HG03342 (cell line): ENCODE data around the gene KLK4.

ENCODE experiments used
- ATAC-seq: cut with Tn5 transposase; IDR thresholded peaks from one replicate; pipeline ENCODE4 v1.9.1; 2021; ENCODE audit warnings: mild to moderate bottlenecking, moderate library complexity; ENCODE audit not compliant: unreplicated experiment

Gene KLK4, protein sequence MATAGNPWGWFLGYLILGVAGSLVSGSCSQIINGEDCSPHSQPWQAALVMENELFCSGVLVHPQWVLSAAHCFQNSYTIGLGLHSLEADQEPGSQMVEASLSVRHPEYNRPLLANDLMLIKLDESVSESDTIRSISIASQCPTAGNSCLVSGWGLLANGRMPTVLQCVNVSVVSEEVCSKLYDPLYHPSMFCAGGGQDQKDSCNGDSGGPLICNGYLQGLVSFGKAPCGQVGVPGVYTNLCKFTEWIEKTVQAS

DNA sequence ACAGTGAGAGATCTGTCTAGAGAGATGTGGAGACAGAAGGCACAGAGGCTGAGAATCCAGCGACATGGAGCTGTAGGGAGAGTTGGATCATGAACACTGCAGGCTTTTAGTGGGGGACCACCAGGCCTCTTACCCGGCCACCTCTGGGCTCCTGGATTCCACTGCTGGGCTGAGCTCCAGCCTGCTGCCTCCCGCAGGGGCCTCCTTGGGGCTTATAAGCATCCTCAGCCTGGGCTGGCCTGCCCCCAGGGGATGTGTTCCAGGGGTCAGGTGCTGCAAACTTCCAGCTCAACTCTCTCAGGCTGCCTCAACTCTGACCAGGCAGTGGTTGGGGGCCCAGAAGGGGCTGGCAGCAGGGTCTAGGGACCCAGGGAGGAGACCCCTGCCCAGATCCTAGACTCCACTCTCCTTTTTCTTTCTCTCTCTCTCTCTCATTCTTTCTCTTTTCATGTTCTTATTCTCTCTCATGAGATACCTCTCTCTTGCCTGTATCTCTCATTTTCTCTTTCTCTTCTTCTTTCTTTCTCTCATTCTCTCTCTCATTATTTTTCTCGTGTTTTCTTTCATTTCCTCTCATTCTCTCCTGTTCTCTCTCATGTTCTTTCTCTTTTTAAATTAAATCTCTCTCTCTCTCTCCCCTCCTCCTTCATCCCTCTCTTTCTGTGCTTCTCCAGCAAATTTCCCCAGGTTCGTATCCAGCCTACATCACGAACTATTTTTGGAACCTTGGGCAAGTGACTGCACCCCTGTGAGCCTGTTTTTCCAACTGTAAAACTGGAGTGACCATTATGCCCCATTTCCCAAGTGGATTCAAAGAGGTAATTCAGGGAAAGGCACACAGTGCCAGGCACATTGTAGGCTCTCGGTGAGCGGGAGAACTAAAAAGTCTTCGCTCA, at the start of gene KLK4:
KLK4 (minus strand) TSS at position 190 of the 896 bp plus-strand sequence. CDS start 657 bp downstream, outside the sequence.
- ATAC-seq = no peak

DNA sequence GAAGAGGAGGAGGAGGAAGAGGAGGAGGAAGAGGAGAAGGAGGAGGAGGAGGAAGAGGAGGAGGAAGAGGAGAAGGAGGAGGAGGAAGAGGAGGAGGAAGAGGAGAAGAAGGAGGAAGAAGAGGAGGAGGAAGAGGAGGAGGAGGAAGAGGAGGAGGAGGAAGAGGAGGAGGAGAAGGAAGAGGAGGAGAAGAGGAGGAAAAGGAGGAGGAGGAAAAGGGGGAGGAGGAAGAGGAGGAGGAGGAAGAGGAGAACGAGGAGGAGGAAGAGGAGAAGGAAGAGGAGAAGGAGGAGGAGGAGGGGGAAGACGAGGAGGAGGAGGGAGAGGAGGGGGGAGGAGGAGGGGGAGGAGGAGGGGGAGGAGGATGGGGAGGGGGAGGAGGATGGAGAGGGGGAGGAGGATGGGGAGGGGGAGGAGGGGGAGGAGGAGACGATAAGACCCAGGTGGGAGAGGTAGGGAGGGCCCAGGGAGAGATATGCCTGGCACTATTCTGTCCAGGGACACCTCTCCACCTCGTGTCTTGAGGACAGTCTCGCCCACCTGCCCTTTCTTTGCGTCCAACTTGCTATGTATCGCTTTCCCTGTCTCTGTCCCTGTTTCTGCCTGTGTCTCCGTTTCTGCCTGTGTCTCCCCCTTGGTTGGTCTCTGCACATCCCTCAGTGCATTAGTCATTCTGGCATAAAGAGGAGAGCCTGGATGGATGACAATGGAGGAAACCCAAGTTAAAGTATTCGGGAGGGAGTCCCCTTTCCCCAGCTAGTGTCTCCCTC, 48.7 kb upstream of the KLK4 start:
- no peak for ATAC-seq

DNA sequence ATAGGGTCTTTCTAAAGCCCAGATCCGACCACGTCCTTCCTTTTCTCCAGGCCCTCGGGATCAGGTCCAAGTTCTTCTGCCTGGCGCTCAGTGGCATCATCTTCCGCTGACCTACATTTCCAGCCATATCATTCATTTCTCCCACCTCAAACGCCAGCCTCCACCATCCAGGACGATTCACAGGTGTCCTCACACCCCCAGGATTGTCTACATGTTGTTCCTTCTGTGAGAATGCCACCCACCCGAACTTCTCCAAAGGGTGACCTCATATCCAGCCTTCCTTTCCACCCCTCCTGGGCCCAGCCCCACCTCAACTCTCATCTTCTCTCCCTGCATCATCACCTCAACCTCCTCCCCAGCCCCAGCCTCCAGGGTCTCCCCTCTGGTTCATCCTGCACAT, 46.4 kb upstream of the KLK4 start:
- ATAC-seq = no peak

DNA sequence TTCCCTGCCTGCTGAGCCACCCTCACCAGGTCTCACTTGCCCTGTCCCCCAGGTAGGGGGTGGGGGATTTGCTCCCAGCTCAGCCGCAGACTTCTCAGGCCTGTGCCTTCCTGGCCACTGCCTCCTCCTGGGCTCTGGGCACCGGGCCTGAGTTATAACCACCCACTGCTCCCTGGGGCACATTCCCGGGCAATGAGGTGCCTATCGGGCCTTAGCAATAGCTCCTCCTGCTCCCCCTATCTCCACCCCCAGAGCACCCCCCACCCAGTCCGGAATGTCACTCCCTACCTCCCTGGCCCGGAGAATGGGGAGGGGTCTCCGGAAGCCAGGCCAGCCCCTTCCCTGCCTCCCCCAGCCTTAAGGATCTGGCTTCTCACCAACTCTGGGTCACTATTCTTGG, 41.7 kb upstream of the KLK4 start, which contains the start of gene KLK5:
KLK5 (minus strand) TSS at position 129 of the 400 bp plus-strand sequence. CDS start 381 bp downstream, outside the sequence.
- no peak for ATAC-seq

DNA sequence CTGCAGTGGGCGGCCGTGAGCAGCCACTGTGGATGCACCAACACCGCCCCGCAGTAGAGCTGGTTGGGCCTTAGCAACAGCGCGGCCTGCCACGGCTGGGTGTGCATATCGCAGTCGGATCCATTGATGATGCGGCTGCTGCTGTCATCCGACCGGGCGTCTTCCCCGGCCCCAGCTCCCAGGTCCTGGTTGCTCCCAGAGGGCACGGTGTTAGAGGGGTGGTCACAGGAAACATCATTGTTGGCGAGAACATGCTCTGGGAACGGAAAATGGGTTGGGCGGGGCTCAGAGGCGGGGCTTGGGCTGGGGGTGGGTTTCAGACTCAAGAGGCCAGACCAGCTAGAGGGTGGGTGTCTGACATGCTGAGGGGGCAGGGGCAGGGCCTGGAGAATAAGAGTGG, 38.7 kb upstream of the KLK4 start:
- ATAC-seq = no peak

DNA sequence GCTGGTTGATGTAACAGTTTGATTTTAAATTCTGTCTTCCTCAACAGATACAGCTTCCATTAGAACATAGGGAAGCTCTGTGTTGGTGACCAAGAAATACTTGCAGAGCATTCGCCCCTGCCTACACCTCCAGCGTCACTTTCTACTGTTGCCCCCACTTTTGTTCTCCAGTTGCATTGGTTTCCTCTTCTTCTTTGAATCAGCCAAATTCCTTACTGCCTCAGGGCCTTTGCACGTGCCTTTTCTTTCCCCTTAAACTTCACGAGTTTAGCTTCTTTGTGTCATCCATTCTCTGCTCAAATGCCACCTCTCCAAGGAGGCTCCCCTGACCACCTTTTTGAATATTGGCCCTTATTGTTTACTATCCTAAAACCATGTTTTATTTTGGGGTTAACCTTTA, 35.9 kb upstream of the KLK4 start:
- no peak for ATAC-seq

DNA sequence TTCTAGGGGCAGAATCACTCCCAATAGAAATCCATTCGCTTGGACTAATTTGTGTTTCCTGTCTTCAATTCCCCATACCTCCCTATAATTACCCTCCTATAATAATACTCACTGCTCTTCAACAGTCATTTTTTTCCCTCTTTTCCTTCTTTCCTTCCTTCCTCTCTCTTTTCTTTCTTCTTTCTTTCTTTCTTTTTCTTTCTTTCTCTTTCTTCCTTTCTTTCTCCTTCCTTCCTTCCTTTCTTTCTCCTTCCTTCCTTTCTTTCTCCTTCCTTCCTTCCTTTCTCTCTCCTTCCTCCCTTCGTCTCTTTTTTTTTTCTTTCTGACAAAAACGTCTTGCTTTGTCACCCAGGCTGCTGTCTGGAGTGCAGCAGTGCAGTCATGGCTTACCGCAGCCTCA, 33.6 kb upstream of the KLK4 start:
- ATAC-seq = no peak

DNA sequence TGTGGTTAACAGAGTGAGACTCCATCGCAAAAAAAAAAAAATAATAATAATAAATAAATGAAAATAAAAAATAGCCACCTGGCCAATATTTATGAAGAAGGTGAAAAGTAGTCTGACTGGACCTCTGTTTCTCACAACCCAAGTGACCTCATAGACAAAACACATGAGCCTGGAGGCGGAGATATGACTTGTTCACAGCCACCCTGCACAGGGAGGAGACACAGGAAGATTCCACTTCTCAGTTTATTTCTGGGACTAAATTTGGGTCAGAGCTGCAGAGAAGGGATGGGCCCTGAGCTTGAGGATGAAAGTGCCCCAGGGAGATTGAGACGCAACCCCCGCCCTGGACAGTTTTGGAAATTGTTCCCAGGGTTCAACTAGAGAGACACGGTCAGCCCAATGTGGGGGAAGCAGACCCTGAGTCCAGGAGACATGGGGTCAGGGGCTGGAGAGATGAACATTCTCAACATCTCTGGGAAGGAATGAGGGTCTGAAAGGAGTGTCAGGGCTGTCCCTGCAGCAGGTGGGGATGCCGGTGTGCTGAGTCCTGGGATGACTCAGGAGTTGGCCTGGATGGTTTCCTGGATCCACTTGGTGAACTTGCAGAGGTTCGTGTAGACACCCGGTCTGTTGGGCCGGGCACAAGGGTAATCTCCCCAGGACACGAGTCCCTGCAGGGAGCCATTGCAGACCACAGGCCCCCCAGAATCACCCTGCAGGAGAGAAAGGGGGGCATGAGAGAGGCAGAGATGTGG, 32.1 kb upstream of the KLK4 start:
- ATAC-seq = no peak

DNA sequence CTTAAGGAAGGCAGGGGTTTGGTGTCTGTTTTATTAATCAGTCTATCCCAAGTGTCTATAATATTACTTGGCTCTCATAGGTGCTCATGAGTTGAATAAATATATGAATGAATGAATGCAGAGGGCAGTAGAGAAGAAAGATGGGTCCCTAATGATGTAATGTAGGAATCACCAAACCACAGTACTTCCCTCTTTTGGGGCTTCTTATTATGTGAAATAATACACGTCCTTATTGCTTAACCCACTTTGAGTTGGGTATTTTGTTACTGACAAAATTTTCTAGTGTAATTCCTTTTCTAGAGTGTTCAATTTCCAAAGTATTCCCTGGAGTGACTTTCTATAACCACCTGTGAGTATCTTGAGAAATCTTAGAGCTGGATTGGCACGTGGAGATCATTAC, 28.4 kb upstream of the KLK4 start:
- ATAC-seq = no peak

DNA sequence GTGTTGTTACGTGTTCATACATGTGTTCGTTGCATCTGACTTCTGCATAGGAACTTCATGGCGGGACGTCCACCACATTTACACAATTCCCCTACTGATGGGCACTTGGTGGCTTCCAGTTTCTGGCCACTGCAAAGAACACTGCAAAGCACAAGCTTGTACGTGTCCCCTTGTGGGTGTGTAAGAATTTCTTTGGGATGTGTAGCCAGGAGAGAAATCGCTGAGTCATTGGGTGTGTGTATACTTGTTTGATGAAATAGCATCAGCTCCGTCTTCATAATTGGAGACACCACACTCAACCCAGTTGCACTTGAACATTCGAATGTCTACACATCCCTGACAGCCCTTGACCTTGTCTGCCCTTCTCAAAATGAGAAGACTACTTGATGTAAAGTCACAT, 22.4 kb upstream of the KLK4 start:
- ATAC-seq = no peak

DNA sequence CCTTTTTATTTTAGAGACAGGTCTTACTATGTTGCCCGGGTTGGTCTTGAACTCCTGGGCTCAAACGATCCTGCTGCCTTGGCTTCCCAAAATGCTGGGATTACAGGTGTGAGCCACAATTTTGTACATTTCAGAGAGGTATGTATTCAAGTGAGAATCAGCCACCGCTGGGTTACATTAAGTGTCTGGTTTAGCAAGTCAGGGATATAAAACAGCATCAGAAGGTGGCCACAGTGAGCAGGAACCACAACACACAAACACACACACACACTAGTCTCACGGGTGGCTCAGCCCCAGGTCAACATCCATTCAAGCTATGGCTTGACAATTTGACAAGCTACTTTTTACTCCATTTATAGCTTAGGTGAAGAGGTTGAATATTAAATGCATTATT, 21.5 kb upstream of the KLK4 start:
- ATAC-seq = no peak

DNA sequence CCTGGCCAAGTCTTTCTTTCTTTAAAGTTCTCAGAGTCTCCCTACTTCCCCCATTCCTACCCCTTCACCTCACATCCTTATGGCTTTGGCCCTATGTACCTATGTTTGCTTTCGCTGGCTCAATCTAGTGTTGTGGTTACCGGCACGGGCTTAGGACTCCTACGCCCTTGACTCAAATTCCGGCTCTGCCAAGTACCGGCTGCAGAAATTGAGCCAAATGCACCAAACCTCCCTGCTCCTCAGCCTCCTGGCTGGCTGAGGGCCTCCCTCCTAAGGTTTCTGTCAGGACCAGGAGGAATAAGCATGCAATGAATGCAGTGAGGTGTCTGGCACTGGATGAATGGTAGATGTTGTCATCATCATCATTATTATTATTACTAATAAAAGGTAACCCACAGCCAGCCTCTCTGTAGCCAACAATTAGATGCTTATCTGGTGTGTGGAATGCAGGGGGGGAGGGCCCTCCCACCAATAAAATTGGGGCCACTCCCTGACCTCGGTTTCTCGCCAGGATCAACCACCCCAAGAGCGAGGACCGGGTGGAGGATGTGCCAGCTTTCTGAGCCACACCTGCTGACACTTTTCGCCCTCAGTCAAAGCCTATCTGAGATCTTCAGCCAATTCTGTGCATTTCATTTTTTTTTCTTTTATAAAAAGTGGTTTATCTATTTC, 21.0 kb upstream of the KLK4 start:
- ATAC-seq = no peak

DNA sequence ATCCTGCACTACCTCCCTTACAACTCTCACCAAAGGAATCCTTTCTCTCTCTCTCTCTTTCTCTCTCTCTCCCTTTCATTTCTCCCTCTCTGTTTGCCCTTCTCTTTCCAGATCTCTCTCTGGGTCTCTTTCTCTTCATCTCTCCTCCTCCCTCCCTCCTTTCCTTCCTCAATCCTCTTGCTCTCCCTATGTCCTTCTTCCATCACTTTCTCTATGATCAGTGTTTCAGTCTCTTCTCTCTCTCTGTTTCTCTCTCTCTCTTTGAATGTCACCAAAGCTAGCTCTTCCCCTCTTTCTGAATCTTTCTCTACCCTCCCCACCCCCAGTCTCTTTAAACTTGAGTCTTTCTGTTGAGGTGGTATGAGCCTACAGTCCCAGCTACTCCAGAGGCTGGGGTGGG, 19.8 kb upstream of the KLK4 start:
- ATAC-seq = no peak

DNA sequence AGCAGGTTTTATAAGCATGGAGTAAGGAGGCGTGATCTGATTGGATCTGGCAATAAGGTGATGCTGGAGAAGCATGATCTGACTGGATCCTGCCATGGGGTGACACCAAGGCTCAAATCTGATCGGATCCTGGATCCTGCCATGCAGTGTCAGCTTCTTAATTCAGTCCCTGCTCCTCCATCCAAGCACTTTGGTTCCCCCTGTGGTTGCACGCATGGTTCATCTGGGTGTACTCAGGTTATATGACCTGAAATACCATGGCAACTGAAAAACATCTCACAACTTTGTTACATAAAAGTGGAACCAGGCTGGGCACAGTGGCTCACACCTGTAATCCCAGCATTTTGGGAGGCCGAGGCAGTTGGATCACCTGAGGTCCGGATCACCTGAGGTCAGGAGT, 17.6 kb upstream of the KLK4 start:
- no peak for ATAC-seq

DNA sequence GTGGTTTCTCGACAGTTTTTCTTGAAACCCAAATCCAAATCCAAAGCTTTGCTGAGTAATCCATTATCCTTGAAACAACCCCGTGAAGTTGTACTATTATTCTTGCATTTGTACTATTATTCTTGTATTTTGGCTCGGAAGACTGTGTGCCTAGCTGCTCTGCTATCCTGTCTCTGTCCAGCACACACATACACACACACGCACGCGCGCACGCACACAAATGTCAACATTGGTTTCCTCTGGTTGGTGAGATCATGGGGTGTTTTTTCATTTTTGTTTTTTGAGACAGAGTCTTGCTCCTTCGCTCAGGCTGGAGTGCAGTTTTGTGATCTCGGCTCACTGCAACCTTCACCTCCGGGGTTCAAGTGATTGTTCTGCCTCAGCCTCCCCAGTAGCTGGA, 14.9 kb upstream of the KLK4 start:
- ATAC-seq = no peak

DNA sequence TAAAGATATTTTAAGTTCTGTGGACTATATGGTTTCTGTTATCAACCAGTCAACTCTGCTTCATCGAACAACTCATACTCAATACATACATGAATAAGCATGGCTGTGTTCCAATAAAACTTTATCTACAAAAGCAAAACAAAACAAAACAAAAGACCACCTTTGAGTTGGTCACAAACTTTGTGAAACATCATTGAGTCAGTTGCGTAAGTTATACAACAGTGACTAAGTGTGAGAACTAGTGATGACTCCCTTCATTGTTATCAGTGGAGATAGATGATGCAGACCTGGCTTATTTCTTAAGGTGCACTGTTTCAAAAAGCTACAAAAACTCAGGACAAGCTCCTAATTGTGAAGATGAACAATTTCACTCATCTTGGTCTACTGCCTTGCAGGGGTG, 14.5 kb upstream of the KLK4 start:
- no peak for ATAC-seq

DNA sequence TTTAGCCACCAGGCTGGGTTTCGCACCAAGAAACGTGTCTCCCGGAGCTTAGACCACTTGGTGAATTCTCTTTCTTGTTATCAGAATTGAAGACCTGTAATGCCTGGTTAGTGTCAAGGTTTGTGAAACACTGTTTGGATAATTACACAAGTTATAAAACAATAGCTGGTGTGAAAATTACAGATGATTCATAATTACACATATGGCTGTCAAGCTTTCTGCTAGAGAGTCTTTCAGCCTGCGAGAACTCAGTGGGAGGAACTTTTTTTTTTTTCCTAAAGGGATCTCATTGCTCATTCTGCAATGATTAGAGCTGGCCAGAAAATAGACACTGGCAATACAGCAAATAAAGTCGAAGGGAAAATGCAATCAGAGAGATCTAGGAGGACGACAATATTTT, 13.4 kb upstream of the KLK4 start:
- ATAC-seq = no peak

DNA sequence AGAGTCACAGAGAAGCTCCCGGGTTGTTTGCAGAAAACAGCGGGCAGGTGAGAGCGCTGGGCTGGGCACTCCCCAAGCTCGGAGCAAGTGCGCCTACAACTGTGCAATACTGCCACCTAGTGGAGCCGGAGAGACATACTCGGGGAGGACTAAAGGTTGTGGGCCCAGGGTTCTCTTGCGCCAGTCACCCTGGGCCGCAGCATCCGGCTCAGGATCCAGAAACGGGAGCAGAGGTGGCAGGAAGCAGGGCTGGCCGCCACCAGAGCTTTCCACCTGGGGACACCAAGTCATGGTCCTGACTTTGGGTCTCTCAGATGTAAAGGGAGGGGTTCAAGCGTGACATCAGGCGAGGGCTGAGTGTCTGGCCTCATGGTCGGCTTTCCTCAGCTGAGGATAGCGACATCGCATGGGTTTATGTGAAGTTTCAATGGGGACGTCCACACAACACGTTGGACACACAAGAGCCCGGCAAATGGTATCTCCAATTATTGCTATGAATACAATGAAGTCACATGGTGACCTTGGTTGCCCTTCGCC, 11.2 kb upstream of the KLK4 start:
- ATAC-seq = peak; percentile 64

DNA sequence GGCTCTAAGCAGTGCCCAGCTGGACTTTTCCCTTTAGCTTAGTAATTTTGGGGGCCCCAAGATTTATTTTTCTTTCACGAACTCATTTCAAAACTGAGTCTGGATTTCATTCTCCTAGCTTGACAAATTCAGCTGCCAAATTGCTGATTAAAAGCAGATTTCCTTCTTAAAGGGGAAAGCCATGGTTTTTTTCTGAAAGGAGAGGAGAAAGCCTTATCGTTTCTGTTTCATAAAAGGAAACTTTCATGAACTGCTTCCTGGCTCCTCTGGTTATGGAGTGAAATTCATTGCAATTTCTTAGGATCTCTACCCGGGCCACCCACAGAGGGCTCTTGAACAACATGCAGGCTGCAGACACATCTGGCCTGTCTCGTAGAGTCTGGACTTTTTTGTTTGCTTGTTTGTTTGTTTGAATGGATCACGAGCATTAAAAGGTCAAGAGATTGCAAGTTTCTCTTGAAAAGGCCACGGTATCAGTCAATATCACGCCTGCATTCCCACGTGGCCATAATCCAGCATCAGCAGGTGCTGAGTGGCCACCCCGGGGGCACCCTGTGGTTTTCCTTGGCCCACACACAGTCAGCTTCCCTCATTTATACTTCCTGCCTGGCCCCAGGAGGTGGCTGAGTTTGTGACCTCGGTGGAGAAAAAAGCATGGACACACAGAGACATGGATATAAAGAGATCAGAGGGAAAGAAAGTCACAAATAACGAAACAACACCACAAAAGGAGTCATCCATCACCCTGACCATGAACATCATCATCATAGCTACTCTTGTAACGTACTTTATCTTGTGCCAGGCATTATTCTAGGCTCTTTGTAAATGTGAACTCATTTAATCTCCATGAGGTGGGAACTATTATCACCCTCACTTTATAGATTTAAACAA, 10.5 kb upstream of the KLK4 start:
- ATAC-seq = no peak
